Loucy (cell line): ENCODE measurements around the gene SAMD1.

Source experiments
- H2AFZ ChIP-seq: fragments of 200-600 bp; sonication (generic); 2 replicates; pipeline ENCODE4 v1.6.0; 2016; ENCODE audit warnings: antibody characterized with exemption, mild to moderate bottlenecking, low read length, moderate library complexity
- H3F3A ChIP-seq: fragments of 200-600 bp; 2 replicates; pipeline ENCODE4 v1.6.0; 2016; ENCODE audit warnings: antibody characterized with exemption, low read depth, mild to moderate bottlenecking
- H3K27me3 ChIP-seq: fragments of 200-600 bp; sonication (generic); 2 replicates; pipeline ENCODE4 v1.6.1; 2014; ENCODE audit warnings: low read length, mild to moderate bottlenecking; ENCODE audit not compliant: insufficient read depth, poor library complexity, severe bottlenecking
- H3K36me3 ChIP-seq: fragments of 200-600 bp; sonication (generic); 2 replicates; pipeline ENCODE4 v1.6.1; 2016; ENCODE audit warnings: low read length; ENCODE audit not compliant: insufficient read depth
- H3K4me1 ChIP-seq: fragments of 200-600 bp; sonication (generic); 2 replicates; pipeline ENCODE4 v1.5.1; 2014; ENCODE audit warnings: low read length, mild to moderate bottlenecking; ENCODE audit not compliant: insufficient read depth, poor library complexity, severe bottlenecking
- H3K4me2 ChIP-seq: fragments of 200-600 bp; sonication (generic); 2 replicates; pipeline ENCODE4 v1.6.0; 2014; ENCODE audit warnings: antibody characterized with exemption, low read length, low read depth, mild to moderate bottlenecking; ENCODE audit not compliant: poor library complexity, severe bottlenecking
- H3K4me3 ChIP-seq: fragments of 200-600 bp; sonication (generic); 2 replicates; pipeline ENCODE4 v1.5.1; 2014; ENCODE audit warnings: low read length, mild to moderate bottlenecking, mixed read lengths; ENCODE audit not compliant: poor library complexity, severe bottlenecking
- H3K79me2 ChIP-seq: fragments of 200-600 bp; sonication (generic); 2 replicates; pipeline ENCODE4 v1.6.1; 2014; ENCODE audit warnings: low read length; ENCODE audit not compliant: insufficient read depth
- H3K9ac ChIP-seq: fragments of 200-600 bp; sonication (generic); 2 replicates; pipeline ENCODE4 v1.6.0; 2014; ENCODE audit warnings: mild to moderate bottlenecking, low read depth, low read length, moderate library complexity; ENCODE audit not compliant: poor library complexity, severe bottlenecking
- H3K9me2 ChIP-seq: fragments of 200-600 bp; sonication (generic); replicated peaks from 2 replicates; pipeline ENCODE4 v1.6.1; 2016; ENCODE audit warnings: low read depth, low read length, mixed read lengths
- H3K9me3 ChIP-seq: fragments of 200-600 bp; sonication (generic); 2 replicates; pipeline ENCODE4 v1.6.1; 2014; ENCODE audit warnings: mild to moderate bottlenecking, antibody characterized with exemption, low read length, low read depth; ENCODE audit not compliant: insufficient read depth
- H4K20me1 ChIP-seq: fragments of 200-600 bp; sonication (generic); 2 replicates; pipeline ENCODE4 v1.6.0; 2014; ENCODE audit warnings: antibody characterized with exemption, low read length, mild to moderate bottlenecking; ENCODE audit not compliant: insufficient read depth, poor library complexity, severe bottlenecking
- CTCF ChIP-seq: fragments of 200-600 bp; sonication (generic); conservative IDR thresholded peaks from 2 replicates; pipeline ENCODE4 v1.5.1; 2014; ENCODE audit warnings: mild to moderate bottlenecking, antibody characterized with exemption, low read length
- EZH2phosphoT487 ChIP-seq: fragments of 200-600 bp; IDR thresholded peaks from 2 replicates; pipeline ENCODE4 v1.6.1; 2018; ENCODE audit warnings: antibody characterized with exemption, mild to moderate bottlenecking, moderate library complexity, borderline replicate concordance

The SAMD1 gene

GRCh38 chr19:14090509-14091080, at the start of gene SAMD1:
SAMD1 (minus strand) TSS chr19:14090751.
- TF ChIP-seq EZH2phosphoT487 (no peak), CTCF (no peak)
- Histone ChIP-seq H3K4me3 (peak within 1 kb of the TSS; percentile 82), H3F3A (no peaks in the 10 kb centered on the region; the same call in 1 of the 2 replicates), H3K4me2 (peak within 1 kb of the TSS; percentile 91), H3K79me2 (peaks cover 17% of the 10 kb centered on the region; the same call in 1 of the 2 replicates), H2AFZ (peak within 1 kb of the TSS; percentile 78), H3K9me2 (no peaks in the 10 kb centered on the region), H3K36me3 (no peaks in the 10 kb centered on the region; the same call in 1 of the 2 replicates), H3K27me3 (no peaks in the 10 kb centered on the region), H3K4me1 (peaks cover 17% of the 10 kb centered on the region), H3K9me3 (no peaks in the 10 kb centered on the region), H4K20me1 (peaks cover 11% of the 10 kb centered on the region), H3K9ac (peak within 1 kb of the TSS; percentile 72)

- no peak overlapping the region for H3K4me3 ChIP-seq
- H4K20me1 ChIP-seq: peaks cover 7% of the 10 kb centered on the region
- no peak overlapping the region for H3K4me2 ChIP-seq
- no peaks in the 10 kb centered on the region for H3F3A ChIP-seq
- H3K9ac ChIP-seq: no peak overlapping the region
- no peaks in the 10 kb centered on the region for H3K9me2 ChIP-seq
- H3K79me2 ChIP-seq: peaks cover 20% of the 10 kb centered on the region
- H3K4me1 ChIP-seq: peaks cover 20% of the 10 kb centered on the region
- H3K36me3 ChIP-seq: no peaks in the 10 kb centered on the region
- TF ChIP-seq CTCF: no peak
- TF ChIP-seq EZH2phosphoT487: no peak
- no peaks in the 10 kb centered on the region for H3K9me3 ChIP-seq
- H3K27me3 ChIP-seq: no peaks in the 10 kb centered on the region
- no peak overlapping the region for H2AFZ ChIP-seq
These were observed 49.4 kb upstream of the SAMD1 start for GRCh38 chr19:14139944-14140343.

GRCh38 chr19:14138576-14139265, 48.2 kb upstream of the SAMD1 start:
- H3K4me2 ChIP-seq: peak overlapping the region; percentile 82
- H2AFZ ChIP-seq: no peak overlapping the region
- H4K20me1 ChIP-seq: peaks cover 15% of the 10 kb centered on the region
- H3K4me3 ChIP-seq: peak overlapping the region; percentile 91
- no peaks in the 10 kb centered on the region for H3K9me3 ChIP-seq
- H3K36me3 ChIP-seq: no peaks in the 10 kb centered on the region
- H3K9ac ChIP-seq: peak overlapping the region; percentile 94
- H3K4me1 ChIP-seq: peaks cover 28% of the 10 kb centered on the region
- H3K79me2 ChIP-seq: peaks cover 32% of the 10 kb centered on the region
- H3K9me2 ChIP-seq: no peaks in the 10 kb centered on the region
- no peak for TF ChIP-seq EZH2phosphoT487
- no peak for TF ChIP-seq CTCF
- no peaks in the 10 kb centered on the region for H3K27me3 ChIP-seq
- no peaks in the 10 kb centered on the region for H3F3A ChIP-seq
